Measurements from ENCODE around the gene CRLF2. TPM values are rescaled to one million over a fixed set of nuclear protein-coding genes. Genes with fewer than 3 reads are reported as not detected.
A peak's percentile ranks its signal among the peaks of the same experiment; 100 is the strongest.
"Not testable (repeated sequence)": the region's sequence is repeated elsewhere in the genome, so short reads cannot be mapped to it uniquely, and the experiment has no call there.

CRLF2 gene
- total RNA-seq: not detected
- long read RNA-seq: 0 reads

GRCh38 chrX:1212532-1212931 lies at the start of gene CRLF2:
CRLF2 (minus strand) TSS chrX:1212649; CDS start chrX:1212634, 15 bp downstream.
- Histone ChIP-seq H3K4me1 (no peaks in the 10 kb centered on the region), H3K36me3 (no peaks in the 10 kb centered on the region), H3K9me3 (replicated peaks) (no peaks in the 10 kb centered on the region), H3K4me3 (no peak within 1 kb of the TSS), H3K27me3 (ENCODE audit: low read depth) (no peaks in the 10 kb centered on the region), H3K27ac (replicated peaks) (no peak within 1 kb of the TSS)
- intact Hi-C loops (cut with micrococcal nuclease): no loop called here
- DNase-seq: no peak
- no peak for TF ChIP-seq CTCF (IDR thresholded peaks at IDR 0.05; ENCODE audit: borderline replicate concordance)

GRCh38 chrX:1261771-1262170 lies 49.3 kb upstream of the CRLF2 start:
- H3K27me3 ChIP-seq (ENCODE audit: low read depth); H3K36me3 ChIP-seq; H3K9me3 ChIP-seq (replicated peaks); intact Hi-C loops (cut with micrococcal nuclease); H3K4me3 ChIP-seq; H3K4me1 ChIP-seq; DNase-seq; H3K27ac ChIP-seq (replicated peaks): not testable (repeated sequence)

GRCh38 chrX:1261285-1261684 lies 48.8 kb upstream of the CRLF2 start:
- intact Hi-C loops (cut with micrococcal nuclease): no loop called here
- Histone ChIP-seq H3K27me3 (ENCODE audit: low read depth) (no peaks in the 10 kb centered on the region), H3K9me3 (replicated peaks) (peaks cover 4% of the 10 kb centered on the region), H3K27ac (replicated peaks) (no peak overlapping the region), H3K4me3 (no peak overlapping the region), H3K36me3 (no peaks in the 10 kb centered on the region), H3K4me1 (no peaks in the 10 kb centered on the region)
- no peak for TF ChIP-seq CTCF (IDR thresholded peaks at IDR 0.05; ENCODE audit: borderline replicate concordance)
- DNase-seq: no peak

GRCh38 chrX:1252861-1253260 lies 40.4 kb upstream of the CRLF2 start:
- peaks cover 5% of the 10 kb centered on the region for H3K9me3 ChIP-seq (replicated peaks)
- TF ChIP-seq CTCF (IDR thresholded peaks at IDR 0.05; ENCODE audit: borderline replicate concordance): no peak
- intact Hi-C loops (cut with micrococcal nuclease): no loop called here
- no peaks in the 10 kb centered on the region for H3K36me3 ChIP-seq
- H3K27ac ChIP-seq (replicated peaks): no peak overlapping the region
- H3K27me3 ChIP-seq (ENCODE audit: low read depth): peaks cover 26% of the 10 kb centered on the region
- H3K4me3 ChIP-seq: no peak overlapping the region
- H3K4me1 ChIP-seq: peaks cover 18% of the 10 kb centered on the region
- no peak for DNase-seq

GRCh38 chrX:1249101-1249887 lies 36.8 kb upstream of the CRLF2 start:
- no peak for TF ChIP-seq CTCF (IDR thresholded peaks at IDR 0.05; ENCODE audit: borderline replicate concordance)
- H3K4me3 ChIP-seq: peak overlapping the region; percentile 49
- intact Hi-C loops (cut with micrococcal nuclease): no loop called here

GRCh38 chrX:1248331-1249061 lies 36.0 kb upstream of the CRLF2 start:
- Histone ChIP-seq H3K27ac (replicated peaks) (peak overlapping the region; percentile 79), H3K4me1 (peaks cover 18% of the 10 kb centered on the region), H3K9me3 (replicated peaks) (no peaks in the 10 kb centered on the region), H3K27me3 (ENCODE audit: low read depth) (peaks cover 31% of the 10 kb centered on the region), H3K36me3 (no peaks in the 10 kb centered on the region), H3K4me3 (peak overlapping the region; percentile 49)
- no peak for TF ChIP-seq CTCF (IDR thresholded peaks at IDR 0.05; ENCODE audit: borderline replicate concordance)
- no peak for DNase-seq
- intact Hi-C loops (cut with micrococcal nuclease): no loop called here

More at GRCh38 chrX:1249101-1249887, 36.8 kb upstream of the CRLF2 start:
- peak; percentile 63 for DNase-seq
- H3K4me1 ChIP-seq: peaks cover 18% of the 10 kb centered on the region
- H3K9me3 ChIP-seq (replicated peaks): peaks cover 5% of the 10 kb centered on the region
- H3K27me3 ChIP-seq (ENCODE audit: low read depth): peaks cover 31% of the 10 kb centered on the region
- H3K36me3 ChIP-seq: no peaks in the 10 kb centered on the region
- peak overlapping the region; percentile 79 for H3K27ac ChIP-seq (replicated peaks)

All from left ventricle myocardium inferior (tissue), 1 donor.